Heart left ventricle (tissue), 13 donors: ENCODE results near the gene PI4KA.

Experiments
- POLR2A ChIP-seq, 2 donors: fragments of 450-650 bp; IDR thresholded peaks; one replicate each; pipeline ENCODE4 v1.6.1; 2017; ENCODE audit warnings: antibody characterized with exemption in 2 of 2, mild to moderate bottlenecking in 2 of 2, moderate library complexity in 2 of 2
- TF ChIP-seq, protein P1 (sequence below), 12 donors: fragments of 200-600 bp; sonication (generic) in 4 of 12; IDR thresholded peaks; one replicate each; pipeline versions ENCODE4 v1.5.0 to v1.8.0; 2018 to 2022; ENCODE audit warnings: antibody characterized with exemption in 12 of 12, mild to moderate bottlenecking in 5 of 12
- donor health status: ischemic (EF 13 %, LVEDD 7.1; RV severe dilation, severe dysfunction).
- donor health status: DM: no; HTN: yes; CAD: no.
- donor health status: DM: no; HTN: no; CAD: no.
- donor health status: ischemic (EF 25% LVEDD 6.9; RV normal size, moderate dysfunction).
- donor health status: ischemic (EF 25% LVEDD 5.7; RV mildly dilated, moderate dysfunction).
- donor health status: ischemic (EF 35%, LVEDD 5.7; RV mildly dilated, moderate dysfunction).
- donor health status: nonischemic (EF 11% LVEDD 7.7; RV severe dilation, severe dysfunction).
- donor health status: DM: yes; HTN: yes; CAD: no.
- donor health status: PGD.
- donor health status: ischemic (EF 29% LVEDD 5.4; RV normal size, mild dysfunction).
- donor health status: nonischemic (EF 23%, LVEDD 6.1; RV moderate dilation, normal function).

DNA sequence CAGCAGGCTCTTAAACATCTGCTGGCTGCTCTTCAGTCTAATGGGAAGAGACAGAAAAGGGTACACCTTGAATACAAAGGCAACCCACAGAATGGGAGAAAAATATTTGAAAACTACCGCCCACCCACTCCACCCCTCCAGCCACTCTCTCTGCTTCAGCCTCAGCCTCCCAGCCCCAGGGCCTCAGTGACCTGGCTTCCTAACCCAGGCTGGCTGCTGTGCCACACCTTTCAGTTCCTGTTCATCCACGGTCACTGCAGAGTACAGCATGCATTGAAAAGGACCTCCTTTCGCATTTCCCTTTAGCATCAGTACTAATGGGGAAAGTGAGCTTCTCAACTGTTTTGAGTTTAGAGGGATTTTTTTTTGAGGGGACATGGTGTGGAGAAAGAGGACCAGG is 113.5 kb downstream of the PI4KA start:
- TF ChIP-seq, protein P1, sequence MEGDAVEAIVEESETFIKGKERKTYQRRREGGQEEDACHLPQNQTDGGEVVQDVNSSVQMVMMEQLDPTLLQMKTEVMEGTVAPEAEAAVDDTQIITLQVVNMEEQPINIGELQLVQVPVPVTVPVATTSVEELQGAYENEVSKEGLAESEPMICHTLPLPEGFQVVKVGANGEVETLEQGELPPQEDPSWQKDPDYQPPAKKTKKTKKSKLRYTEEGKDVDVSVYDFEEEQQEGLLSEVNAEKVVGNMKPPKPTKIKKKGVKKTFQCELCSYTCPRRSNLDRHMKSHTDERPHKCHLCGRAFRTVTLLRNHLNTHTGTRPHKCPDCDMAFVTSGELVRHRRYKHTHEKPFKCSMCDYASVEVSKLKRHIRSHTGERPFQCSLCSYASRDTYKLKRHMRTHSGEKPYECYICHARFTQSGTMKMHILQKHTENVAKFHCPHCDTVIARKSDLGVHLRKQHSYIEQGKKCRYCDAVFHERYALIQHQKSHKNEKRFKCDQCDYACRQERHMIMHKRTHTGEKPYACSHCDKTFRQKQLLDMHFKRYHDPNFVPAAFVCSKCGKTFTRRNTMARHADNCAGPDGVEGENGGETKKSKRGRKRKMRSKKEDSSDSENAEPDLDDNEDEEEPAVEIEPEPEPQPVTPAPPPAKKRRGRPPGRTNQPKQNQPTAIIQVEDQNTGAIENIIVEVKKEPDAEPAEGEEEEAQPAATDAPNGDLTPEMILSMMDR (IDR thresholded peaks at IDR 0.05): no peak
- no peak for TF ChIP-seq POLR2A (IDR thresholded peaks at IDR 0.05)
